K562 (cell line): ENCODE measurements around the gene SUPT5H. TPM values are rescaled to one million over a fixed set of nuclear protein-coding genes. Genes with fewer than 3 reads are reported as not detected.

Source experiments
- ATAC-seq: fragments of 200-7000 bp; cut with Tn5 transposase; 3 replicates; pipeline ENCODE4 v1.9.1; 2020; ENCODE audit warnings: moderate library complexity
- BruUV-seq: library from RNA; stranded (reverse); fragments of 400-500 nt; replicated peaks from 2 replicates; lab custom pipeline; 2021; lab: Mats Ljungman, UMichigan
- CTCF ChIA-PET: fragments of 300-600 bp; formaldehyde crosslinking; extraction: SDS; loops from one replicate; lab custom pipeline; 2021; ENCODE audit warnings: low intra/inter-chr PET ratio; lab: Yijun Ruan, JAX
- POLR2A ChIA-PET: fragments of 300-600, 350-650 bp; sonication (Branson Sonifier 250); formaldehyde crosslinking; extraction: SDS; loops from one replicate; lab custom pipeline; 2021; ENCODE audit warnings: antibody characterized with exemption, inconsistent platforms; lab: Yijun Ruan, JAX
- DNase-seq, 4 experiments: peaks; one replicate each; pipeline versions ENCODE4 v3.0.0 to v3.0.0-alpha.2; 2011 to 2018; ENCODE audit warnings: low spot score in 3 of 4, mixed read lengths in 3 of 4; ENCODE audit errors: extremely low read depth in 1 of 4
- FAIRE-seq: peaks from 2 replicates; lab custom pipeline; 2011; peaks lifted over from hg19 to GRCh38; lab: Jason Lieb, UNC
- H2AFZ ChIP-seq: 2 replicates; pipeline ENCODE4 v1.6.0; 2011; ENCODE audit warnings: low read depth, low read length, control low read depth, inconsistent platforms
- H3K27ac ChIP-seq: fragments of 200-600 bp; 3 replicates; pipeline ENCODE4 v1.8.0; 2011; ENCODE audit warnings: low read depth, mild to moderate bottlenecking, control low read depth, inconsistent platforms, low read length, moderate library complexity, mixed read lengths; ENCODE audit errors: extremely low read depth
- H3K27me3 ChIP-seq, 2 experiments: fragments of 300-600 bp in 1 of 2; 2 replicates in 1 of 2; 3 replicates in 1 of 2; pipeline versions ENCODE4 v1.6.0 to v1.8.0; 2011; ENCODE audit warnings: inconsistent platforms in 2 of 2, low read length in 2 of 2, mild to moderate bottlenecking in 1 of 2, mixed read lengths in 1 of 2, moderate library complexity in 1 of 2; ENCODE audit not compliant: control insufficient read depth in 2 of 2, insufficient read depth in 2 of 2
- H3K36me3 ChIP-seq: fragments of 300-600 bp; 3 replicates; pipeline ENCODE4 v1.8.0; 2011; ENCODE audit warnings: mild to moderate bottlenecking, low read length, inconsistent platforms; ENCODE audit not compliant: control insufficient read depth, insufficient read depth
- H3K4me1 ChIP-seq, 2 experiments: fragments of 200-600 bp in 1 of 2; replicated peaks in 1 of 2; 2 replicates in 1 of 2; 3 replicates in 1 of 2; pipeline versions ENCODE4 v1.5.1 to v1.8.0; 2011; ENCODE audit warnings: inconsistent platforms in 2 of 2, low read length in 2 of 2, mild to moderate bottlenecking in 1 of 2, mixed read lengths in 1 of 2, moderate library complexity in 1 of 2; ENCODE audit not compliant: control insufficient read depth in 2 of 2, insufficient read depth in 2 of 2
- H3K4me2 ChIP-seq: 2 replicates; pipeline ENCODE4 v1.6.1; 2011; ENCODE audit warnings: low read length, control low read depth, inconsistent platforms, mixed read lengths; ENCODE audit not compliant: insufficient read depth
- H3K4me3 ChIP-seq: fragments of 200-600 bp; sonication (generic), shearing (Covaris generic); 2 replicates; pipeline ENCODE4 v1.5.1; 2016; ENCODE audit warnings: control low read depth, inconsistent platforms
- H3K79me2 ChIP-seq: fragments of 200-600 bp; 3 replicates; pipeline ENCODE4 v1.8.0; 2011; ENCODE audit warnings: low read length, inconsistent platforms; ENCODE audit not compliant: control insufficient read depth, insufficient read depth
- H3K9ac ChIP-seq, 2 experiments: 2 replicates each; pipeline versions ENCODE4 v1.6.0 to v1.6.1; 2011; ENCODE audit warnings: low read depth in 2 of 2, low read length in 2 of 2, control low read depth in 1 of 2, inconsistent platforms in 1 of 2, mild to moderate bottlenecking in 1 of 2, mixed read lengths in 1 of 2; ENCODE audit not compliant: insufficient read depth in 1 of 2
- H3K9me1 ChIP-seq: one replicate; pipeline ENCODE4 v1.6.0; 2011; ENCODE audit warnings: inconsistent platforms, mild to moderate bottlenecking, low read length, moderate library complexity; ENCODE audit not compliant: control insufficient read depth, insufficient read depth
- H3K9me3 ChIP-seq: replicated peaks from 2 replicates; pipeline ENCODE4 v1.5.1; 2011; ENCODE audit warnings: low read depth, low read length, inconsistent platforms; ENCODE audit not compliant: control insufficient read depth, insufficient read depth
- H4K20me1 ChIP-seq: replicated peaks from 2 replicates; pipeline ENCODE4 v1.6.1; 2011; ENCODE audit warnings: low read length, inconsistent platforms, mixed read lengths; ENCODE audit not compliant: control insufficient read depth, insufficient read depth
- ARID2 ChIP-seq: fragments of 450-650 bp; IDR thresholded peaks from 2 replicates; pipeline ENCODE4 v1.6.1; 2017; ENCODE audit warnings: antibody characterized with exemption, mild to moderate bottlenecking
- ATF2 ChIP-seq: sonication (generic); formaldehyde crosslinking; IDR thresholded peaks from 2 replicates; pipeline ENCODE4 v1.8.1; 2022; ENCODE audit warnings: missing genetic modification reagents
- COPS2 ChIP-seq: fragments of 450-650 bp; conservative IDR thresholded peaks from 2 replicates; pipeline ENCODE4 v1.6.1; 2016; ENCODE audit warnings: mild to moderate bottlenecking, moderate library complexity
- EP300 ChIP-seq: IDR thresholded peaks from 2 replicates; pipeline ENCODE4 v1.6.1; 2012; ENCODE audit warnings: low read length, improper control_type of control experiment
- ETV1 ChIP-seq: fragments of 450-650 bp; conservative IDR thresholded peaks from 2 replicates; pipeline ENCODE4 v1.6.1; 2016; ENCODE audit warnings: missing genetic modification characterization, control low read depth, low read depth, missing compliant biosample characterization
- FOS ChIP-seq: IDR thresholded peaks from 3 replicates; pipeline ENCODE4 v1.6.1; 2011; ENCODE audit not compliant: insufficient read length; ENCODE audit errors: extremely low read depth
- GABPB1 ChIP-seq: sonication (generic); formaldehyde crosslinking; IDR thresholded peaks from 2 replicates; pipeline ENCODE4 v1.8.0; 2022; ENCODE audit warnings: mild to moderate bottlenecking, missing genetic modification reagents
- HLTF ChIP-seq: fragments of 450-650 bp; IDR thresholded peaks from 2 replicates; pipeline ENCODE4 v1.6.1; 2016
- KDM5B ChIP-seq: fragments of 200-600 bp; sonication (generic); IDR thresholded peaks from 2 replicates; pipeline ENCODE4 v1.6.1; 2012; ENCODE audit warnings: low read depth, mild to moderate bottlenecking, moderate library complexity, low read length, control low read depth, inconsistent platforms; ENCODE audit not compliant: insufficient replicate concordance
- KLF1 ChIP-seq: fragments of 450-650 bp; IDR thresholded peaks from 2 replicates; pipeline ENCODE4 v1.6.1; 2016; ENCODE audit warnings: missing genetic modification characterization, missing compliant biosample characterization
- KLF6 ChIP-seq: fragments of 250-450 bp; sonication (Bioruptor Pico); IDR thresholded peaks from 2 replicates; pipeline ENCODE4 v1.4.0; 2020; ENCODE audit warnings: mild to moderate bottlenecking, moderate library complexity, borderline replicate concordance
- PHB ChIP-seq: fragments of 250-450 bp; sonication (Bioruptor Pico); IDR thresholded peaks from 2 replicates; pipeline ENCODE4 v1.5.0; 2021
- RBM22 ChIP-seq: fragments of 200-400 bp; formaldehyde crosslinking; IDR thresholded peaks from 2 replicates; pipeline ENCODE4 v1.6.1; 2018; ENCODE audit warnings: low read length, low read depth; ENCODE audit not compliant: poor library complexity, severe bottlenecking
- SOX6 ChIP-seq: fragments of 450-650 bp; IDR thresholded peaks from 2 replicates; pipeline ENCODE4 v1.6.1; 2014; ENCODE audit warnings: mild to moderate bottlenecking
- THRAP3 ChIP-seq: fragments of 450-650 bp; IDR thresholded peaks from 2 replicates; pipeline ENCODE4 v1.6.1; 2016; ENCODE audit warnings: mild to moderate bottlenecking, inconsistent platforms, borderline replicate concordance
- ZFPM2 ChIP-seq: fragments of 250-450 bp; sonication (Bioruptor Pico); IDR thresholded peaks from 2 replicates; pipeline ENCODE4 v1.5.1; 2022; ENCODE audit warnings: mild to moderate bottlenecking
- WGBS: fragments of 100-300 bp; shearing (Covaris generic); methylation state at CpG from one replicate; pipeline ENCODE4 v1.1.6; 2016; ENCODE audit warnings: low coverage, mixed read lengths; ENCODE audit not compliant: insufficient coverage; ENCODE audit errors: missing lambda C conversion rate; 5-methylcytosine and 5-hydroxymethylcytosine counted together
- in situ Hi-C: fragments of 300-500 bp; cut with MboI; formaldehyde crosslinking; loops from 4 replicates; pipeline ENCODE4 v1.15.0; 2018; ENCODE audit warnings: inconsistent platforms, mixed read lengths
- intact Hi-C: fragments of 100-400 bp; cut with micrococcal nuclease; formaldehyde crosslinking; loops from 2 replicates; pipeline ENCODE4 v1.14.2; 2022
- polyA plus RNA-seq, 8 experiments: library from polyadenylated mRNA; depleted of rRNA in 4 of 8; stranded (reverse) in 5 of 8; unstranded in 3 of 8; fragments of >200 nt; fragmentation: Nextera tagmentation in 2 of 8; fragmentation: Illumina TruSeq in 1 of 8; extraction: Ambion mirVana in 2 of 8; extraction: Trizol in 1 of 8; gene quantifications; 2 replicates each; pipeline versions ENCODE4 v1.2.1 to v1.2.3, GENCODE V29; 2011 to 2014; ENCODE audit warnings: inconsistent platforms in 1 of 8, missing spikeins in 1 of 8
- total RNA-seq, 7 experiments: library from RNA; depleted of rRNA in 6 of 7; stranded (reverse); fragments of >200 nt in 6 of 7; fragmentation: Illumina TruSeq in 2 of 7; extraction: Trizol in 2 of 7; gene quantifications; 2 replicates each; pipeline versions ENCODE4 v1.2.1 to v1.2.3, GENCODE V29; 2011 to 2021; ENCODE audit warnings: low replicate concordance in 1 of 7

Gene SUPT5H
- total and polyA plus RNA-seq, 9 of the 15 experiments (the other 6 are each of a cell fraction or from before 2014, with no cell fraction given), result 13.3 to 85.9 (median 35.9) TPM

GRCh38 chr19:39465956-39466747, 20.8 kb downstream of the SUPT5H start:
- Histone ChIP-seq H2AFZ (no peak overlapping the region), H3K4me2 (no peak overlapping the region), H3K27ac (no peak overlapping the region), H3K4me3 (no peak overlapping the region), H3K36me3 (peaks cover 78% of the 10 kb centered on the region), H3K9me3 (no peaks in the 10 kb centered on the region), H3K4me1 (no peaks in the 10 kb centered on the region), H4K20me1 (no peaks in the 10 kb centered on the region), H3K9ac (peak overlapping the region in 1 of 2 experiments; percentile 51; a peak in 2 of 4 replicates), H3K9me1 (no peaks in the 10 kb centered on the region), H3K79me2 (no peaks in the 10 kb centered on the region), H3K27me3 (no peaks in the 10 kb centered on the region)
- ChIA-PET CTCF (no interaction called here), POLR2A (interaction anchor here (0.7 to 1.0 kb wide), 2 partner anchors 23 to 43 kb away, joined by 3 read pairs; no protein-coding TSS in a partner anchor)
- WGBS, result 95% methylated on average over 17 of the region's 18 CpGs
- no TSS peak for BruUV-seq
- ATAC-seq (no peak), DNase-seq (no peak), FAIRE-seq (no peak)
- TF ChIP-seq EP300 (no peak), KLF6 (CRISPR knock-in tag) (no peak), PHB (CRISPR knock-in tag) (no peak), COPS2 (no peak), ZFPM2 (CRISPR knock-in tag) (no peak), FOS (no peak), THRAP3 (no peak), ETV1 (tag) (no peak), ATF2 (CRISPR knock-in tag) (no peak), KDM5B (no peak), HLTF (no peak), SOX6 (no peak), KLF1 (tag) (no peak), ARID2 (no peak), RBM22 (no peak), GABPB1 (CRISPR knock-in tag) (no peak)
- intact Hi-C loops (no loop called here), in situ Hi-C loops (no loop called here)
